SK-N-SH treated with all-trans-retinoic acid at 6 μM for 48 hours (cell line): ENCODE measurements around the gene OVCH2.

Experiments
- OSR1 ChIP-seq: fragments of 250-450 bp; sonication (Bioruptor Pico); IDR thresholded peaks from 2 replicates; pipeline ENCODE4 v1.8.0; 2022; ENCODE audit warnings: moderate library complexity, mild to moderate bottlenecking, inconsistent platforms
- TF ChIP-seq, protein P1 (sequence below): fragments of 250-450 bp; sonication (Bioruptor Pico); IDR thresholded peaks from 2 replicates; pipeline ENCODE4 v1.5.1; 2020; ENCODE audit warnings: low read depth, mild to moderate bottlenecking, moderate library complexity
- TF ChIP-seq, protein P2 (sequence below): fragments of 250-450 bp; sonication (Bioruptor Pico); IDR thresholded peaks from 2 replicates; pipeline ENCODE4 v1.8.0; 2020; ENCODE audit warnings: mild to moderate bottlenecking, moderate library complexity, borderline replicate concordance

DNA sequence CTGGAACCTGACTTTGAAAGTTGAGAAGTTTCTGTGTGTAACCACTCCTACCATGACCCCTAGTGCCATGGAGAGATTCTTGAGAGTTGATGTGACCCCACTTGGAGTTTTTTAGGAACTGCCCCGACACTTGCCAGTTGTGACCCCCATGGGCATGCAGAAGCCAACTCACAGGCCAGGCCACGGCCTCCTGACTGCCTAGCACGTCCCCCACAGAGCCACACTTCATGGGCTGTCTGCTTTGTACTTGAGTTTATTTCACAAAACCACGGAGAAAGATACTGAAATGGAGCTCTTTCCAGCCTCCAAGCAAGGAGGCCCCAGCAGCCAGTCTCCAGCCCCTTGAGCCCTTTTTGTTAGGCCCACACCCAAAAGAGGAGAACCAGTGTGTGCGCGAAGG lies 41.4 kb downstream of the OVCH2 start:
- TF ChIP-seq, protein P1, sequence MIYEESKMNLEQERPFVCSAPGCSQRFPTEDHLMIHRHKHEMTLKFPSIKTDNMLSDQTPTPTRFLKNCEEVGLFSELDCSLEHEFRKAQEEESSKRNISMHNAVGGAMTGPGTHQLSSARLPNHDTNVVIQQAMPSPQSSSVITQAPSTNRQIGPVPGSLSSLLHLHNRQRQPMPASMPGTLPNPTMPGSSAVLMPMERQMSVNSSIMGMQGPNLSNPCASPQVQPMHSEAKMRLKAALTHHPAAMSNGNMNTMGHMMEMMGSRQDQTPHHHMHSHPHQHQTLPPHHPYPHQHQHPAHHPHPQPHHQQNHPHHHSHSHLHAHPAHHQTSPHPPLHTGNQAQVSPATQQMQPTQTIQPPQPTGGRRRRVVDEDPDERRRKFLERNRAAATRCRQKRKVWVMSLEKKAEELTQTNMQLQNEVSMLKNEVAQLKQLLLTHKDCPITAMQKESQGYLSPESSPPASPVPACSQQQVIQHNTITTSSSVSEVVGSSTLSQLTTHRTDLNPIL (CRISPR knock-in tag), result no peak
- TF ChIP-seq, protein P2, sequence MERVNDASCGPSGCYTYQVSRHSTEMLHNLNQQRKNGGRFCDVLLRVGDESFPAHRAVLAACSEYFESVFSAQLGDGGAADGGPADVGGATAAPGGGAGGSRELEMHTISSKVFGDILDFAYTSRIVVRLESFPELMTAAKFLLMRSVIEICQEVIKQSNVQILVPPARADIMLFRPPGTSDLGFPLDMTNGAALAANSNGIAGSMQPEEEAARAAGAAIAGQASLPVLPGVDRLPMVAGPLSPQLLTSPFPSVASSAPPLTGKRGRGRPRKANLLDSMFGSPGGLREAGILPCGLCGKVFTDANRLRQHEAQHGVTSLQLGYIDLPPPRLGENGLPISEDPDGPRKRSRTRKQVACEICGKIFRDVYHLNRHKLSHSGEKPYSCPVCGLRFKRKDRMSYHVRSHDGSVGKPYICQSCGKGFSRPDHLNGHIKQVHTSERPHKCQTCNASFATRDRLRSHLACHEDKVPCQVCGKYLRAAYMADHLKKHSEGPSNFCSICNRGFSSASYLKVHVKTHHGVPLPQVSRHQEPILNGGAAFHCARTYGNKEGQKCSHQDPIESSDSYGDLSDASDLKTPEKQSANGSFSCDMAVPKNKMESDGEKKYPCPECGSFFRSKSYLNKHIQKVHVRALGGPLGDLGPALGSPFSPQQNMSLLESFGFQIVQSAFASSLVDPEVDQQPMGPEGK, result no peak
- no peak for TF ChIP-seq OSR1
